ENCODE measurements around the gene PARD6A. TPM values are rescaled to one million over a fixed set of nuclear protein-coding genes. Genes with fewer than 3 reads are reported as not detected.

Gene PARD6A
- total and polyA plus RNA-seq, 2 of the 13 experiments (the other 11 are each of a cell fraction or from before 2014, with no cell fraction given), result 3.5 to 4.3 TPM

GRCh38 chr16:67659675-67660563 is 841 bp upstream of the PARD6A start, which contains the start of gene ACD (continued):
- TF ChIP-seq, protein P1, sequence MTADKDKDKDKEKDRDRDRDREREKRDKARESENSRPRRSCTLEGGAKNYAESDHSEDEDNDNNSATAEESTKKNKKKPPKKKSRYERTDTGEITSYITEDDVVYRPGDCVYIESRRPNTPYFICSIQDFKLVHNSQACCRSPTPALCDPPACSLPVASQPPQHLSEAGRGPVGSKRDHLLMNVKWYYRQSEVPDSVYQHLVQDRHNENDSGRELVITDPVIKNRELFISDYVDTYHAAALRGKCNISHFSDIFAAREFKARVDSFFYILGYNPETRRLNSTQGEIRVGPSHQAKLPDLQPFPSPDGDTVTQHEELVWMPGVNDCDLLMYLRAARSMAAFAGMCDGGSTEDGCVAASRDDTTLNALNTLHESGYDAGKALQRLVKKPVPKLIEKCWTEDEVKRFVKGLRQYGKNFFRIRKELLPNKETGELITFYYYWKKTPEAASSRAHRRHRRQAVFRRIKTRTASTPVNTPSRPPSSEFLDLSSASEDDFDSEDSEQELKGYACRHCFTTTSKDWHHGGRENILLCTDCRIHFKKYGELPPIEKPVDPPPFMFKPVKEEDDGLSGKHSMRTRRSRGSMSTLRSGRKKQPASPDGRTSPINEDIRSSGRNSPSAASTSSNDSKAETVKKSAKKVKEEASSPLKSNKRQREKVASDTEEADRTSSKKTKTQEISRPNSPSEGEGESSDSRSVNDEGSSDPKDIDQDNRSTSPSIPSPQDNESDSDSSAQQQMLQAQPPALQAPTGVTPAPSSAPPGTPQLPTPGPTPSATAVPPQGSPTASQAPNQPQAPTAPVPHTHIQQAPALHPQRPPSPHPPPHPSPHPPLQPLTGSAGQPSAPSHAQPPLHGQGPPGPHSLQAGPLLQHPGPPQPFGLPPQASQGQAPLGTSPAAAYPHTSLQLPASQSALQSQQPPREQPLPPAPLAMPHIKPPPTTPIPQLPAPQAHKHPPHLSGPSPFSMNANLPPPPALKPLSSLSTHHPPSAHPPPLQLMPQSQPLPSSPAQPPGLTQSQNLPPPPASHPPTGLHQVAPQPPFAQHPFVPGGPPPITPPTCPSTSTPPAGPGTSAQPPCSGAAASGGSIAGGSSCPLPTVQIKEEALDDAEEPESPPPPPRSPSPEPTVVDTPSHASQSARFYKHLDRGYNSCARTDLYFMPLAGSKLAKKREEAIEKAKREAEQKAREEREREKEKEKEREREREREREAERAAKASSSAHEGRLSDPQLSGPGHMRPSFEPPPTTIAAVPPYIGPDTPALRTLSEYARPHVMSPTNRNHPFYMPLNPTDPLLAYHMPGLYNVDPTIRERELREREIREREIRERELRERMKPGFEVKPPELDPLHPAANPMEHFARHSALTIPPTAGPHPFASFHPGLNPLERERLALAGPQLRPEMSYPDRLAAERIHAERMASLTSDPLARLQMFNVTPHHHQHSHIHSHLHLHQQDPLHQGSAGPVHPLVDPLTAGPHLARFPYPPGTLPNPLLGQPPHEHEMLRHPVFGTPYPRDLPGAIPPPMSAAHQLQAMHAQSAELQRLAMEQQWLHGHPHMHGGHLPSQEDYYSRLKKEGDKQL (CRISPR knock-in tag; IDR thresholded peaks at IDR 0.05; ENCODE audit: low read depth), result no peak
- no peak for TF ChIP-seq ATF3 (CRISPR knock-in tag; IDR thresholded peaks at IDR 0.05)
- peak; percentile 71 for TF ChIP-seq SMAD1 (CRISPR knock-in tag; IDR thresholded peaks at IDR 0.05; ENCODE audit: borderline replicate concordance, low read depth)
- no peak; the same call in 1 of the 2 replicates for TF ChIP-seq TGIF2 (CRISPR knock-in tag; IDR thresholded peaks at IDR 0.05)
- no peak for TF ChIP-seq YY1 (IDR thresholded peaks at IDR 0.05; ENCODE audit: insufficient read depth, insufficient replicate concordance, low read depth, low read length)
- TF ChIP-seq SIX1 (CRISPR knock-in tag; IDR thresholded peaks at IDR 0.05; ENCODE audit: borderline replicate concordance), result no peak
- TF ChIP-seq ZNF20 (CRISPR knock-in tag; IDR thresholded peaks at IDR 0.05), result no peak
- TF ChIP-seq ATF7-NPFF (CRISPR knock-in tag; IDR thresholded peaks at IDR 0.05; ENCODE audit: low read depth), result peak; percentile 72; the same call in 1 of the 2 replicates
- TF ChIP-seq, protein P2, sequence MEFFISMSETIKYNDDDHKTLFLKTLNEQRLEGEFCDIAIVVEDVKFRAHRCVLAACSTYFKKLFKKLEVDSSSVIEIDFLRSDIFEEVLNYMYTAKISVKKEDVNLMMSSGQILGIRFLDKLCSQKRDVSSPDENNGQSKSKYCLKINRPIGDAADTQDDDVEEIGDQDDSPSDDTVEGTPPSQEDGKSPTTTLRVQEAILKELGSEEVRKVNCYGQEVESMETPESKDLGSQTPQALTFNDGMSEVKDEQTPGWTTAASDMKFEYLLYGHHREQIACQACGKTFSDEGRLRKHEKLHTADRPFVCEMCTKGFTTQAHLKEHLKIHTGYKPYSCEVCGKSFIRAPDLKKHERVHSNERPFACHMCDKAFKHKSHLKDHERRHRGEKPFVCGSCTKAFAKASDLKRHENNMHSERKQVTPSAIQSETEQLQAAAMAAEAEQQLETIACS (CRISPR knock-in tag; IDR thresholded peaks at IDR 0.05), result peak; percentile 35; the same call in 1 of the 2 replicates
- 0 out of 2 replicates have a peak, but pooled peaks have one; percentile 50 for TF ChIP-seq ZBTB1 (CRISPR knock-in tag; IDR thresholded peaks at IDR 0.05; ENCODE audit: borderline replicate concordance)
- TF ChIP-seq ZNF737 (CRISPR knock-in tag; IDR thresholded peaks at IDR 0.05; ENCODE audit: borderline replicate concordance), result peak; percentile 63; the same call in 1 of the 2 replicates
- no peak for TF ChIP-seq GTF2F1 (IDR thresholded peaks at IDR 0.05; ENCODE audit: low read length)
- peak; percentile 12; the same call in 1 of the 2 replicates for TF ChIP-seq ZNF275 (CRISPR knock-in tag; IDR thresholded peaks at IDR 0.05; ENCODE audit: borderline replicate concordance)
- TF ChIP-seq ISX (CRISPR knock-in tag; conservative IDR thresholded peaks at IDR 0.05), result no peak
- peak; percentile 67 for TF ChIP-seq CREB1 (IDR thresholded peaks at IDR 0.05)
- no peak for TF ChIP-seq CREB1 (CRISPR knock-in tag; IDR thresholded peaks at IDR 0.05)
- TF ChIP-seq NFKBIZ (CRISPR knock-in tag; IDR thresholded peaks at IDR 0.05), result peak; percentile 48; the same call in 1 of the 2 replicates
- no peak for TF ChIP-seq NFE2L2 (IDR thresholded peaks at IDR 0.05; ENCODE audit: low read length)
- no peak for TF ChIP-seq NONO (IDR thresholded peaks at IDR 0.05)
- 0 out of 2 replicates have a peak, but pooled peaks have one; percentile 13 for TF ChIP-seq NONO (CRISPR knock-in tag; conservative IDR thresholded peaks at IDR 0.05)
- peak; percentile 70 for TF ChIP-seq MAX (IDR thresholded peaks at IDR 0.05)

Data from HepG2 (cell line).